K562 (cell line): Measurements from ENCODE around the gene ELMO1. TPM values are rescaled to one million over a fixed set of nuclear protein-coding genes. Genes with fewer than 3 reads are reported as not detected.

Source experiments
- ATAC-seq: fragments of 200-7000 bp; cut with Tn5 transposase; 3 replicates; pipeline ENCODE4 v1.9.1; 2020; ENCODE audit warnings: moderate library complexity
- BruUV-seq: library from RNA; stranded (reverse); fragments of 400-500 nt; replicated peaks from 2 replicates; lab custom pipeline; 2021; lab: Mats Ljungman, UMichigan
- CTCF ChIA-PET: fragments of 300-600 bp; formaldehyde crosslinking; extraction: SDS; loops from one replicate; lab custom pipeline; 2021; ENCODE audit warnings: low intra/inter-chr PET ratio; lab: Yijun Ruan, JAX
- POLR2A ChIA-PET: fragments of 300-600, 350-650 bp; sonication (Branson Sonifier 250); formaldehyde crosslinking; extraction: SDS; loops from one replicate; lab custom pipeline; 2021; ENCODE audit warnings: antibody characterized with exemption, inconsistent platforms; lab: Yijun Ruan, JAX
- DNase-seq, 4 experiments: peaks; one replicate each; pipeline versions ENCODE4 v3.0.0 to v3.0.0-alpha.2; 2011 to 2018; ENCODE audit warnings: low spot score in 3 of 4, mixed read lengths in 3 of 4; ENCODE audit errors: extremely low read depth in 1 of 4
- FAIRE-seq: peaks from 2 replicates; lab custom pipeline; 2011; peaks lifted over from hg19 to GRCh38; lab: Jason Lieb, UNC
- H2AFZ ChIP-seq: 2 replicates; pipeline ENCODE4 v1.6.0; 2011; ENCODE audit warnings: low read depth, low read length, control low read depth, inconsistent platforms
- H3K27ac ChIP-seq: fragments of 200-600 bp; 3 replicates; pipeline ENCODE4 v1.8.0; 2011; ENCODE audit warnings: low read depth, mild to moderate bottlenecking, control low read depth, inconsistent platforms, low read length, moderate library complexity, mixed read lengths; ENCODE audit errors: extremely low read depth
- H3K27me3 ChIP-seq, 2 experiments: fragments of 300-600 bp in 1 of 2; 2 replicates in 1 of 2; 3 replicates in 1 of 2; pipeline versions ENCODE4 v1.6.0 to v1.8.0; 2011; ENCODE audit warnings: inconsistent platforms in 2 of 2, low read length in 2 of 2, mild to moderate bottlenecking in 1 of 2, mixed read lengths in 1 of 2, moderate library complexity in 1 of 2; ENCODE audit not compliant: control insufficient read depth in 2 of 2, insufficient read depth in 2 of 2
- H3K36me3 ChIP-seq: fragments of 300-600 bp; 3 replicates; pipeline ENCODE4 v1.8.0; 2011; ENCODE audit warnings: mild to moderate bottlenecking, low read length, inconsistent platforms; ENCODE audit not compliant: control insufficient read depth, insufficient read depth
- H3K4me1 ChIP-seq, 2 experiments: fragments of 200-600 bp in 1 of 2; replicated peaks in 1 of 2; 2 replicates in 1 of 2; 3 replicates in 1 of 2; pipeline versions ENCODE4 v1.5.1 to v1.8.0; 2011; ENCODE audit warnings: inconsistent platforms in 2 of 2, low read length in 2 of 2, mild to moderate bottlenecking in 1 of 2, mixed read lengths in 1 of 2, moderate library complexity in 1 of 2; ENCODE audit not compliant: control insufficient read depth in 2 of 2, insufficient read depth in 2 of 2
- H3K4me2 ChIP-seq: 2 replicates; pipeline ENCODE4 v1.6.1; 2011; ENCODE audit warnings: low read length, control low read depth, inconsistent platforms, mixed read lengths; ENCODE audit not compliant: insufficient read depth
- H3K4me3 ChIP-seq: fragments of 200-600 bp; sonication (generic), shearing (Covaris generic); 2 replicates; pipeline ENCODE4 v1.5.1; 2016; ENCODE audit warnings: control low read depth, inconsistent platforms
- H3K79me2 ChIP-seq: fragments of 200-600 bp; 3 replicates; pipeline ENCODE4 v1.8.0; 2011; ENCODE audit warnings: low read length, inconsistent platforms; ENCODE audit not compliant: control insufficient read depth, insufficient read depth
- H3K9ac ChIP-seq, 2 experiments: 2 replicates each; pipeline versions ENCODE4 v1.6.0 to v1.6.1; 2011; ENCODE audit warnings: low read depth in 2 of 2, low read length in 2 of 2, control low read depth in 1 of 2, inconsistent platforms in 1 of 2, mild to moderate bottlenecking in 1 of 2, mixed read lengths in 1 of 2; ENCODE audit not compliant: insufficient read depth in 1 of 2
- H3K9me1 ChIP-seq: one replicate; pipeline ENCODE4 v1.6.0; 2011; ENCODE audit warnings: inconsistent platforms, mild to moderate bottlenecking, low read length, moderate library complexity; ENCODE audit not compliant: control insufficient read depth, insufficient read depth
- H3K9me3 ChIP-seq: replicated peaks from 2 replicates; pipeline ENCODE4 v1.5.1; 2011; ENCODE audit warnings: low read depth, low read length, inconsistent platforms; ENCODE audit not compliant: control insufficient read depth, insufficient read depth
- H4K20me1 ChIP-seq: replicated peaks from 2 replicates; pipeline ENCODE4 v1.6.1; 2011; ENCODE audit warnings: low read length, inconsistent platforms, mixed read lengths; ENCODE audit not compliant: control insufficient read depth, insufficient read depth
- E2F4 ChIP-seq: sonication (generic); formaldehyde crosslinking; IDR thresholded peaks from 2 replicates; pipeline ENCODE4 v1.8.0; 2022; ENCODE audit warnings: mild to moderate bottlenecking, low read depth, missing genetic modification reagents
- FOXA1 ChIP-seq: fragments of 450-650 bp; IDR thresholded peaks from 2 replicates; pipeline ENCODE4 v1.6.1; 2016; ENCODE audit warnings: mild to moderate bottlenecking, borderline replicate concordance
- KLF1 ChIP-seq: fragments of 450-650 bp; IDR thresholded peaks from 2 replicates; pipeline ENCODE4 v1.6.1; 2016; ENCODE audit warnings: missing genetic modification characterization, missing compliant biosample characterization
- MECOM ChIP-seq: fragments of 250-450 bp; sonication (Bioruptor Pico); IDR thresholded peaks from 2 replicates; pipeline ENCODE4 v1.8.0; 2022; ENCODE audit warnings: inconsistent platforms
- NCOA2 ChIP-seq, 2 experiments: fragments of 450-650 bp; IDR thresholded peaks; 2 replicates each; pipeline ENCODE4 v1.6.1; 2018; ENCODE audit warnings: mild to moderate bottlenecking in 2 of 2, moderate library complexity in 1 of 2; ENCODE audit not compliant: partially characterized antibody in 2 of 2
- RBM22 ChIP-seq: fragments of 200-400 bp; formaldehyde crosslinking; IDR thresholded peaks from 2 replicates; pipeline ENCODE4 v1.6.1; 2018; ENCODE audit warnings: low read length, low read depth; ENCODE audit not compliant: poor library complexity, severe bottlenecking
- ZNF740 ChIP-seq, 3 experiments: fragments of 200-800 bp in 1 of 3; sonication (Bioruptor generic) in 1 of 3; sonication (generic) in 1 of 3; formaldehyde crosslinking in 1 of 3; IDR thresholded peaks; 2 replicates each; pipeline versions ENCODE4 v1.6.1 to v1.8.0; 2016 to 2022; ENCODE audit warnings: mild to moderate bottlenecking in 2 of 3, missing compliant biosample characterization in 2 of 3, missing genetic modification characterization in 2 of 3, missing genetic modification reagents in 1 of 3
- ZNF764 ChIP-seq: fragments of 250-450 bp; sonication (Bioruptor Pico); IDR thresholded peaks from 2 replicates; pipeline ENCODE4 v1.4.0; 2020; ENCODE audit warnings: low read depth, mild to moderate bottlenecking, moderate library complexity
- WGBS: fragments of 100-300 bp; shearing (Covaris generic); methylation state at CpG from one replicate; pipeline ENCODE4 v1.1.6; 2016; ENCODE audit warnings: low coverage, mixed read lengths; ENCODE audit not compliant: insufficient coverage; ENCODE audit errors: missing lambda C conversion rate; 5-methylcytosine and 5-hydroxymethylcytosine counted together
- in situ Hi-C: fragments of 300-500 bp; cut with MboI; formaldehyde crosslinking; loops from 4 replicates; pipeline ENCODE4 v1.15.0; 2018; ENCODE audit warnings: inconsistent platforms, mixed read lengths
- intact Hi-C: fragments of 100-400 bp; cut with micrococcal nuclease; formaldehyde crosslinking; loops from 2 replicates; pipeline ENCODE4 v1.14.2; 2022
- polyA plus RNA-seq, 8 experiments: library from polyadenylated mRNA; depleted of rRNA in 4 of 8; stranded (reverse) in 5 of 8; unstranded in 3 of 8; fragments of >200 nt; fragmentation: Nextera tagmentation in 2 of 8; fragmentation: Illumina TruSeq in 1 of 8; extraction: Ambion mirVana in 2 of 8; extraction: Trizol in 1 of 8; gene quantifications; 2 replicates each; pipeline versions ENCODE4 v1.2.1 to v1.2.3, GENCODE V29; 2011 to 2014; ENCODE audit warnings: inconsistent platforms in 1 of 8, missing spikeins in 1 of 8
- total RNA-seq, 7 experiments: library from RNA; depleted of rRNA in 6 of 7; stranded (reverse); fragments of >200 nt in 6 of 7; fragmentation: Illumina TruSeq in 2 of 7; extraction: Trizol in 2 of 7; gene quantifications; 2 replicates each; pipeline versions ENCODE4 v1.2.1 to v1.2.3, GENCODE V29; 2011 to 2021; ENCODE audit warnings: low replicate concordance in 1 of 7

ELMO1 gene
- total and polyA plus RNA-seq, 9 of the 15 experiments (the other 6 are each of a cell fraction or from before 2014, with no cell fraction given) = 0.36 to 7.2 (median 3.6) TPM

- in situ Hi-C loops = no loop called here
These were observed 111.1 kb downstream of the ELMO1 start for GRCh38 chr7:37337522-37337921.

More at GRCh38 chr7:37337522-37337921, 111.1 kb downstream of the ELMO1 start:
- 33% methylated on average over 1 of the region's 1 CpG for WGBS
- no peak overlapping the region for H2AFZ ChIP-seq
- H3K4me2 ChIP-seq = no peak overlapping the region
- ATAC-seq (no peak), FAIRE-seq (no peak), DNase-seq (no peak)
- TF ChIP-seq RBM22 (no peak), ZNF764 (no peak), MECOM (CRISPR knock-in tag) (no peak), NCOA2 (IDR thresholded peaks at IDR 0.05; ENCODE audit: partially characterized antibody in 2 of 2) (no peak), ZNF740 (CRISPR knock-in tag; IDR thresholded peaks at IDR 0.05) (no peak), ZNF740 (tag; IDR thresholded peaks at IDR 0.05) (no peak), KLF1 (tag) (no peak), E2F4 (CRISPR knock-in tag) (no peak), FOXA1 (no peak)
- no TSS peak for BruUV-seq
- H3K4me1 ChIP-seq = peaks cover 0 to 1% of the 10 kb centered on the region in 2 experiments; a peak in 1 of 5 replicates
- no peaks in the 10 kb centered on the region for H4K20me1 ChIP-seq
- no peaks in the 10 kb centered on the region for H3K9me3 ChIP-seq
- POLR2A ChIA-PET = no interaction called here
- no peak overlapping the region for H3K4me3 ChIP-seq
- no peak overlapping the region for H3K27ac ChIP-seq
- H3K9me1 ChIP-seq = no peaks in the 10 kb centered on the region
- intact Hi-C loops = no loop called here
- H3K27me3 ChIP-seq = peaks cover 0 to 3% of the 10 kb centered on the region in 2 experiments; a peak in 1 of 5 replicates
- no peak overlapping the region for H3K9ac ChIP-seq
- no peaks in the 10 kb centered on the region for H3K79me2 ChIP-seq
- no peaks in the 10 kb centered on the region for H3K36me3 ChIP-seq
- CTCF ChIA-PET = no interaction called here
